ENCODE data around the gene BRF1.

Gene BRF1

DNA sequence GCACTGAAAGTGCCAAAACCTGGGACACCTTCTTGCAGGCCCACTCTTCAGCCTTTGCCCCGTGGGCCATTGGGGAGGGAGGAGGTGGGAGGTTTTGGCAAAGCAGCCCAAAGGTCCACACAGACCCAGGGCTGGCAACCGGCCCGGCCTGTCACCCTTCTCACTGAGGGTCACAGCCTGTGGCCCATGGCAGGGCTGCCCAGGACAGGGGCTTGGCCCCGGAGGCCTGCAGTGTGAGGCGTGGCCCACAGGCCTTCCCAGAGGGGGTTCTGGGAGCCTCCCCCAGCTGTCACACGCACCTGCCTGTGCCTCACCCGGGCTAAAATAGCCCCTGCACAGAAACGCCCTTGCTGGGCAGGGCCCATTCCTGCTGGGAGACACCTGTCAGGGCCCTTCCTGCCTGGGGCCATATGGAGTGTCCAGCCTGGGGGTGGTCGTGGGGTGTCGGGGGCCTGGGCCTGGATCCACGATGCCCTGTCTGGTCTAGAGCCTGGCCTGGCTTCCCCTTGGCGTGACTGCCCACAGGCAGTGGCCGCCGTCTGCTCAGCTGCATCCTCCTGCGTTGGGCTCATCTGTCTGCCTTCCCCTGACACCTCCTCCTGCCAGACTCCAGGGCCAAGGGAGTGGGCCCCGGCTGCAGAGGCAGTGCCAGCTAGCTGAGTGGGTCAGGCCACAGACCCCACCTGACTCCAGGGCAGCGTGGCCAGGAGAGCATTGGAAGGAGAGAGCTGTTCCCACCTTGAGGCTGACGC lies 33.0 kb upstream of the BRF1 start:
- H4K20me1 ChIP-seq (ENCODE audit: low read depth, low read length) = no peaks in the 10 kb centered on the region; the same call in 1 of the 2 replicates

DNA sequence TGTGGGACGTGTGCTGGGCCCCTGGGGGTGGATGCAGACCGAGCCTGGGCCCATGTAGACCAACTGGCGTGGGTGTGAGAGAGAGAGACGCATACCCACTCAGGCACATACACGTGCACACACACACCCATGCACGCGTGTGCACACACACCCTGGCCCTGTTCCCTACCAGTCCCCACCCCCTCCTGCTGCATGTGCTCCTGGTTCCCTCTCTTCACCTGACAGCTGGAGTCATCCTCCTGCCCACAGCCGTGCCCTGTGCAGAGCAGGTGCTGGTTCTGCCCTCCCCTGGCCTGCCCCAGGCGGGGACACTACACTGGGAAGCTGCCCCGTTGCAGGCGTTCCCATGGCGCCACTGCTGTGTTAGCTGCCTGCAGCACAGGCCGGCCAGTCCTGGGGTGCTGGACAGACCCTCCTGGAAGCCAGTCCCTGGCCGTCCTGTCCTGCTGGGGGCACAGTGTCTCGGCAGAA lies 32.3 kb upstream of the BRF1 start:
- Histone ChIP-seq H3K4me3 (ENCODE audit: insufficient read depth, low read length, poor library complexity, severe bottlenecking) (no peak overlapping the region), H4K20me1 (ENCODE audit: low read depth, low read length) (no peaks in the 10 kb centered on the region; the same call in 1 of the 2 replicates), H3K9me2 (replicated peaks; ENCODE audit: insufficient read depth, low read length) (no peaks in the 10 kb centered on the region), H3K36me3 (ENCODE audit: low read length) (no peaks in the 10 kb centered on the region), H3K9me3 (ENCODE audit: insufficient read depth, low read length) (no peaks in the 10 kb centered on the region), H2AFZ (ENCODE audit: low read depth, low read length, severe bottlenecking) (no peak overlapping the region), H3K27ac (ENCODE audit: low read depth, low read length) (no peak overlapping the region), H3K9ac (ENCODE audit: low read length) (no peak overlapping the region), H3F3A (ENCODE audit: insufficient read depth) (no peaks in the 10 kb centered on the region), H3K4me2 (ENCODE audit: low read depth, low read length, poor library complexity, severe bottlenecking) (no peak overlapping the region), H3K27me3 (ENCODE audit: low read length) (no peaks in the 10 kb centered on the region), H3K79me2 (ENCODE audit: insufficient read depth, low read length) (no peaks in the 10 kb centered on the region)
- TF ChIP-seq, protein P1, sequence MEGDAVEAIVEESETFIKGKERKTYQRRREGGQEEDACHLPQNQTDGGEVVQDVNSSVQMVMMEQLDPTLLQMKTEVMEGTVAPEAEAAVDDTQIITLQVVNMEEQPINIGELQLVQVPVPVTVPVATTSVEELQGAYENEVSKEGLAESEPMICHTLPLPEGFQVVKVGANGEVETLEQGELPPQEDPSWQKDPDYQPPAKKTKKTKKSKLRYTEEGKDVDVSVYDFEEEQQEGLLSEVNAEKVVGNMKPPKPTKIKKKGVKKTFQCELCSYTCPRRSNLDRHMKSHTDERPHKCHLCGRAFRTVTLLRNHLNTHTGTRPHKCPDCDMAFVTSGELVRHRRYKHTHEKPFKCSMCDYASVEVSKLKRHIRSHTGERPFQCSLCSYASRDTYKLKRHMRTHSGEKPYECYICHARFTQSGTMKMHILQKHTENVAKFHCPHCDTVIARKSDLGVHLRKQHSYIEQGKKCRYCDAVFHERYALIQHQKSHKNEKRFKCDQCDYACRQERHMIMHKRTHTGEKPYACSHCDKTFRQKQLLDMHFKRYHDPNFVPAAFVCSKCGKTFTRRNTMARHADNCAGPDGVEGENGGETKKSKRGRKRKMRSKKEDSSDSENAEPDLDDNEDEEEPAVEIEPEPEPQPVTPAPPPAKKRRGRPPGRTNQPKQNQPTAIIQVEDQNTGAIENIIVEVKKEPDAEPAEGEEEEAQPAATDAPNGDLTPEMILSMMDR (IDR thresholded peaks at IDR 0.05; ENCODE audit: insufficient read depth, low read length, poor library complexity, severe bottlenecking) = no peak

More for the DNA sequence above, 33.0 kb upstream of the BRF1 start:
- Histone ChIP-seq H3K27ac (ENCODE audit: low read depth, low read length) (no peak overlapping the region), H3K4me3 (ENCODE audit: insufficient read depth, low read length, poor library complexity, severe bottlenecking) (no peak overlapping the region), H3K27me3 (ENCODE audit: low read length) (no peaks in the 10 kb centered on the region), H3K36me3 (ENCODE audit: low read length) (no peaks in the 10 kb centered on the region), H3K9me2 (replicated peaks; ENCODE audit: insufficient read depth, low read length) (no peaks in the 10 kb centered on the region), H3F3A (ENCODE audit: insufficient read depth) (no peaks in the 10 kb centered on the region), H2AFZ (ENCODE audit: low read depth, low read length, severe bottlenecking) (no peak overlapping the region), H3K9me3 (ENCODE audit: insufficient read depth, low read length) (no peaks in the 10 kb centered on the region), H3K4me2 (ENCODE audit: low read depth, low read length, poor library complexity, severe bottlenecking) (no peak overlapping the region), H3K9ac (ENCODE audit: low read length) (no peak overlapping the region), H3K79me2 (ENCODE audit: insufficient read depth, low read length) (no peaks in the 10 kb centered on the region)
- TF ChIP-seq EZH2phosphoT487 (conservative IDR thresholded peaks at IDR 0.05; ENCODE audit: low read length) = no peak
- TF ChIP-seq, protein P1 (IDR thresholded peaks at IDR 0.05; ENCODE audit: insufficient read depth, low read length, poor library complexity, severe bottlenecking) = no peak

- Histone ChIP-seq H3K36me3 (ENCODE audit: low read length) (no peaks in the 10 kb centered on the region), H3K4me3 (ENCODE audit: insufficient read depth, low read length, poor library complexity, severe bottlenecking) (no peak overlapping the region), H3K4me2 (ENCODE audit: low read depth, low read length, poor library complexity, severe bottlenecking) (no peak overlapping the region), H2AFZ (ENCODE audit: low read depth, low read length, severe bottlenecking) (no peak overlapping the region), H3K27me3 (ENCODE audit: low read length) (no peaks in the 10 kb centered on the region), H4K20me1 (ENCODE audit: low read depth, low read length) (no peaks in the 10 kb centered on the region; the same call in 1 of the 2 replicates), H3K9me2 (replicated peaks; ENCODE audit: insufficient read depth, low read length) (no peaks in the 10 kb centered on the region), H3F3A (ENCODE audit: insufficient read depth) (no peaks in the 10 kb centered on the region), H3K9me3 (ENCODE audit: insufficient read depth, low read length) (no peaks in the 10 kb centered on the region), H3K79me2 (ENCODE audit: insufficient read depth, low read length) (no peaks in the 10 kb centered on the region), H3K9ac (ENCODE audit: low read length) (no peak overlapping the region), H3K27ac (ENCODE audit: low read depth, low read length) (no peak overlapping the region)
- TF ChIP-seq EZH2phosphoT487 (conservative IDR thresholded peaks at IDR 0.05; ENCODE audit: low read length) = no peak
- TF ChIP-seq, protein P1 (IDR thresholded peaks at IDR 0.05; ENCODE audit: insufficient read depth, low read length, poor library complexity, severe bottlenecking) = no peak
Observed at GRCh38 chr14:105332350-105332874, 31.6 kb upstream of the BRF1 start.

Data from SU-DHL-6 (cell line).